BJ (cell line): ENCODE measurements around the gene TMEM250. TPM values are rescaled to one million over a fixed set of nuclear protein-coding genes. Genes with fewer than 3 reads are reported as not detected.
A peak's percentile ranks its signal among the peaks of the same experiment; 100 is the strongest.

Source experiments
- CTCF ChIA-PET: fragments of 350-600 bp; formaldehyde crosslinking; extraction: SDS; loops from one replicate; lab custom pipeline; 2021; ENCODE audit warnings: antibody characterized with exemption, inconsistent platforms; lab: Yijun Ruan, JAX
- POLR2A ChIA-PET: fragments of 300-600 bp; sonication (Branson Sonifier 250); formaldehyde crosslinking; extraction: SDS; loops from one replicate; lab custom pipeline; 2021; ENCODE audit warnings: antibody characterized with exemption; lab: Charles Lee
- DNase-seq: peaks from one replicate; pipeline ENCODE4 v3.0.0-alpha.2; 2011; ENCODE audit warnings: low read depth
- H3K27me3 ChIP-seq: 2 replicates; pipeline ENCODE4 v1.6.0; 2011; ENCODE audit warnings: low read length; ENCODE audit not compliant: control insufficient read depth, insufficient read depth
- H3K36me3 ChIP-seq: 2 replicates; pipeline ENCODE4 v1.5.1; 2011; ENCODE audit warnings: low read length; ENCODE audit not compliant: control insufficient read depth, insufficient read depth
- H3K4me3 ChIP-seq: 2 replicates; pipeline ENCODE4 v1.5.1; 2011; ENCODE audit warnings: low read depth, mild to moderate bottlenecking, control low read depth, low read length
- polyA plus RNA-seq: library from polyadenylated mRNA; depleted of rRNA; stranded (reverse); fragments of >200 nt; gene quantifications from 2 replicates; pipeline ENCODE4 v1.2.3, GENCODE V29; 2011
- TF ChIP-seq, protein P1 (sequence below): IDR thresholded peaks from 2 replicates; pipeline ENCODE4 v1.5.1; 2011; ENCODE audit warnings: low read depth, mild to moderate bottlenecking, control low read depth, inconsistent platforms, low read length, moderate library complexity; ENCODE audit not compliant: insufficient read depth

Gene TMEM250
- polyA plus RNA-seq, 1 experiment, result 20.7 TPM

GRCh38 chr9:136089697-136090045 lies 29.0 kb downstream of the TMEM250 start:
- POLR2A ChIA-PET, result interaction anchor here (0.6 kb wide), 3 partner anchors 37 to 312 kb away, joined by 4 to 7 read pairs (median 5); no protein-coding TSS in a partner anchor
- peaks cover 2% of the 10 kb centered on the region; the same call in 1 of the 2 replicates for H3K36me3 ChIP-seq
- DNase-seq, result no peak
- TF ChIP-seq, protein P1, sequence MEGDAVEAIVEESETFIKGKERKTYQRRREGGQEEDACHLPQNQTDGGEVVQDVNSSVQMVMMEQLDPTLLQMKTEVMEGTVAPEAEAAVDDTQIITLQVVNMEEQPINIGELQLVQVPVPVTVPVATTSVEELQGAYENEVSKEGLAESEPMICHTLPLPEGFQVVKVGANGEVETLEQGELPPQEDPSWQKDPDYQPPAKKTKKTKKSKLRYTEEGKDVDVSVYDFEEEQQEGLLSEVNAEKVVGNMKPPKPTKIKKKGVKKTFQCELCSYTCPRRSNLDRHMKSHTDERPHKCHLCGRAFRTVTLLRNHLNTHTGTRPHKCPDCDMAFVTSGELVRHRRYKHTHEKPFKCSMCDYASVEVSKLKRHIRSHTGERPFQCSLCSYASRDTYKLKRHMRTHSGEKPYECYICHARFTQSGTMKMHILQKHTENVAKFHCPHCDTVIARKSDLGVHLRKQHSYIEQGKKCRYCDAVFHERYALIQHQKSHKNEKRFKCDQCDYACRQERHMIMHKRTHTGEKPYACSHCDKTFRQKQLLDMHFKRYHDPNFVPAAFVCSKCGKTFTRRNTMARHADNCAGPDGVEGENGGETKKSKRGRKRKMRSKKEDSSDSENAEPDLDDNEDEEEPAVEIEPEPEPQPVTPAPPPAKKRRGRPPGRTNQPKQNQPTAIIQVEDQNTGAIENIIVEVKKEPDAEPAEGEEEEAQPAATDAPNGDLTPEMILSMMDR, result peak; percentile 51
- H3K4me3 ChIP-seq, result no peak overlapping the region
- CTCF ChIA-PET, result interaction anchor here (0.6 to 2.8 kb wide), 6 partner anchors 8 to 66 kb away, joined by 3 to 20 read pairs (median 5); no protein-coding TSS in a partner anchor
- no peaks in the 10 kb centered on the region for H3K27me3 ChIP-seq

DNA sequence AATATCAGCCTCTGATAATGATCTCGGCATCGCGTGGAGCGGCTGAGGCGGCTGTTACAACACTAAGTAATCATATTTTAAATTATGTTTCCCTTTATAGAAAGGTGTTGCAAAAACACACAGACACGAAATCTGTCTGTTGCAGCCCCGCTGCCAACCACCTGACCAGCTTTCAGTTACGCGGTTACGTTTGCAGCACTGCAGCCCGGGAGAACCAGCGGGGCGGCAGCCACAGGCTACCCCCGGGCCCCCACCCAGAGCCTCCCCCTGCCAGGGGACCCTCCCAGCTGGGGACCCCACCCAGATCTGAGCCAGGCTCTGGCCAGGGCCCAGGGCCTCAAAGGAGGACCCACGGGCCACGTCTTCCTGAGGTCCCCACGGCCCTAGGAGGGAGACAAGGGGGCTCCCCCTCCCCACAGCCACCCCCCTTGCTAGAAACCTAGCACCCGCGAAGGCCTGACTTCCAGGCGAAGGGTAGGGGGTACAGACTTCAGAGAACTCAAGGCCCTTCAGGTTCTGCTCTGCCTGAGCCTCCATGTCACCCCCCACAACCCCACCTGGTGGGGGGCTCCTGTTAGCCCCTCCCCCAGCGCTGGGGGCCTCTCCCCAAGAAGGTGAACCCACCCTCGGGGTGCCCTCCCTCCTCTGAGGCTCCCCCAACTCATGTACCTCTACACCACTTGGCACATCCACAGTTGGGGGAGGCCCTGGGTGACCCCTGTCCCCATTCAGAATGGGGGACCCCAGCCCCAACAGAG lies 29.6 kb downstream of the TMEM250 start:
- DNase-seq, result no peak
- Histone ChIP-seq H3K36me3 (peaks cover 4% of the 10 kb centered on the region; the same call in 1 of the 2 replicates), H3K4me3 (no peak overlapping the region), H3K27me3 (no peaks in the 10 kb centered on the region)
- CTCF ChIA-PET, result interaction anchor here (0.6 to 2.8 kb wide), 6 partner anchors 7 to 65 kb away, joined by 3 to 20 read pairs (median 5); no protein-coding TSS in a partner anchor
- POLR2A ChIA-PET, result interaction anchor here (0.6 kb wide), 2 partner anchors 104 to 313 kb away, joined by 4 to 5 read pairs; no protein-coding TSS in a partner anchor
- TF ChIP-seq, protein P1, result no peak

- no peak overlapping the region for H3K4me3 ChIP-seq
- ChIA-PET CTCF (no interaction called here), POLR2A (no interaction called here)
- H3K36me3 ChIP-seq, result peaks cover 5% of the 10 kb centered on the region; the same call in 1 of the 2 replicates
- H3K27me3 ChIP-seq, result no peaks in the 10 kb centered on the region
- TF ChIP-seq, protein P1, result no peak
- no peak for DNase-seq
Observed at GRCh38 chr9:136088481-136088938, 30.2 kb downstream of the TMEM250 start.

DNA sequence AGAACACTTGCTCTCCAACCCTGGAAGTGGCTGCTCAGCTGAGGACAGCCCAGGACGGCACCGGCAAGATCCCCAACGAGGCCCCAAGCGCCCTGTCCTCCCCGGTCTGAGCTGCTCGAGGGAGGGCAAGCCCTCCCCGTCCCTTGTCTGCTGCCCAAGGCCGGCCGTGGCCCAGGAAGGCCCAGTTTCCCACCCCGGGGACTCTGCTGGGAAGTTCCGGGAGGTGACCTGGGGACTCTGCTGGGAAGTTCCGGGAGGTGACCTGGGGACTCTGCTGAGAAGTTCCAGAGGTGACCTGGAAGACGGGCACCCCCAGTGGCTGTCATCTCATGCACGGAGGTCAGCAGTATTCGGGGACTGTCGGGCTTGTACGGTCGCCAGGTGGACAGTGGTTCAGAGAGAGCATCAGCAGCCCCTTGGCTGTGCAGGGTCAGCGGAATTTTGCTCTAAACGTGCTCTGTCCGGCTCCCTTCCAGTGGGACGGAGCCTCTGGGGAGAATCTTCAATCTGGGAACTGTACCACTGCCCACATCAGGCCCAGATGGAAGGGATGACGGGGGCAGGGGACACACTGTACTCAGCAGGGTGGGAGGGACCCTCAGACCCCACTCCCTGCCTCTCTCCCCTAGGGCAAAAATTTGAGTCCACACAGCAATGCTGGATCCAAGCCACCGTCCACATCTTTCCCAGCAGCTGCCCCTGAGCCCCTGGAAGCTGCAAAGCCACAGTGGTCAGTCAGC lies 30.8 kb downstream of the TMEM250 start:
- no peak for DNase-seq
- peaks cover 5% of the 10 kb centered on the region; the same call in 1 of the 2 replicates for H3K36me3 ChIP-seq
- TF ChIP-seq, protein P1, result no peak
- CTCF ChIA-PET, result no interaction called here
- H3K4me3 ChIP-seq, result no peak overlapping the region
- H3K27me3 ChIP-seq, result no peaks in the 10 kb centered on the region
- POLR2A ChIA-PET, result no interaction called here
